BJ (cell line): ENCODE data around the gene LHFPL6. TPM values are rescaled to one million over a fixed set of nuclear protein-coding genes. Genes with fewer than 3 reads are reported as not detected.

Source experiments
- CTCF ChIA-PET: fragments of 350-600 bp; formaldehyde crosslinking; extraction: SDS; loops from one replicate; lab custom pipeline; 2021; ENCODE audit warnings: antibody characterized with exemption, inconsistent platforms; lab: Yijun Ruan, JAX
- POLR2A ChIA-PET: fragments of 300-600 bp; sonication (Branson Sonifier 250); formaldehyde crosslinking; extraction: SDS; loops from one replicate; lab custom pipeline; 2021; ENCODE audit warnings: antibody characterized with exemption; lab: Charles Lee
- DNase-seq: peaks from one replicate; pipeline ENCODE4 v3.0.0-alpha.2; 2011; ENCODE audit warnings: low read depth
- H3K27me3 ChIP-seq: 2 replicates; pipeline ENCODE4 v1.6.0; 2011; ENCODE audit warnings: low read length; ENCODE audit not compliant: control insufficient read depth, insufficient read depth
- H3K36me3 ChIP-seq: 2 replicates; pipeline ENCODE4 v1.5.1; 2011; ENCODE audit warnings: low read length; ENCODE audit not compliant: control insufficient read depth, insufficient read depth
- H3K4me3 ChIP-seq: 2 replicates; pipeline ENCODE4 v1.5.1; 2011; ENCODE audit warnings: low read depth, mild to moderate bottlenecking, control low read depth, low read length
- polyA plus RNA-seq: library from polyadenylated mRNA; depleted of rRNA; stranded (reverse); fragments of >200 nt; gene quantifications from 2 replicates; pipeline ENCODE4 v1.2.3, GENCODE V29; 2011
- TF ChIP-seq, protein P1 (sequence below): IDR thresholded peaks from 2 replicates; pipeline ENCODE4 v1.5.1; 2011; ENCODE audit warnings: low read depth, mild to moderate bottlenecking, control low read depth, inconsistent platforms, low read length, moderate library complexity; ENCODE audit not compliant: insufficient read depth

Gene LHFPL6
- polyA plus RNA-seq, 1 experiment = 69.0 TPM

DNA sequence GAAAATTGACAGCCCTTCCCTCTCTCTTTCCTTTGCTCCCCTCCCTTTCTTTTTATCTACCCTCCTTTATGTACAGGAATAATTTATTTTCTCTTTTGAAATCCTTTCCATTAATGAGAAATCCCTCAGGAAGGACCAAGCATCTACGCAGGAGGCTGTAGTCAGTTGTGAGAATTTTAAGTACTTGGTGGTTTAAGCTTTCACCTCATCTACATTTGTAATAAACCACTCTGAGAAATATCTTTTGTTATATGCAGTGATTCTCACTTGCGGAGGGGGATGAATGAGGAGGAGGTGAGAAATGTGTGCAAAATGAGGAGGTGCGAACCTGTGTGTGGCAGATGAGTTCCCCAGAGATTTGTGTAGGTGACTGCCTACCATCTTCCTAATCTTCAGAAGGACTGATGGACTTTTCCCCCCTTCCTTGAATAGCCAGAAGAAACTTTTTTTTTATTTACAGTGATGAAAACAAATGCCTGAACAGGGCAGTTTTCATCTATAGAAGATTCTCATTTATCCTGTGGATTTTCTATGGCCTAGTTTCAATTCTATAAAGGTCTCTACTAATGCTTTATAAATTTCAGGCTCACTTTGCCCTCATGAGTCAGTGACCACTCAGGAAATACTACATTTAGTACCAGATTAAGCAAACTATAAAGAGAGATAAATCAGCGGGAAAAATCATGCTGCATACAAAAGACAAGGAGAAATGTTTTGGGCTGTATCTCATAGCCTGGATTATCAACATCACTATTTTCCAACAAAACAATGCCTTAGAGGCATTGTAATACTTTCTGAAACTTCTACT lies 118.3 kb downstream of the LHFPL6 start:
- ChIA-PET POLR2A (no interaction called here), CTCF (no interaction called here)
- DNase-seq = peak; percentile 39
- H3K27me3 ChIP-seq = no peaks in the 10 kb centered on the region
- TF ChIP-seq, protein P1, sequence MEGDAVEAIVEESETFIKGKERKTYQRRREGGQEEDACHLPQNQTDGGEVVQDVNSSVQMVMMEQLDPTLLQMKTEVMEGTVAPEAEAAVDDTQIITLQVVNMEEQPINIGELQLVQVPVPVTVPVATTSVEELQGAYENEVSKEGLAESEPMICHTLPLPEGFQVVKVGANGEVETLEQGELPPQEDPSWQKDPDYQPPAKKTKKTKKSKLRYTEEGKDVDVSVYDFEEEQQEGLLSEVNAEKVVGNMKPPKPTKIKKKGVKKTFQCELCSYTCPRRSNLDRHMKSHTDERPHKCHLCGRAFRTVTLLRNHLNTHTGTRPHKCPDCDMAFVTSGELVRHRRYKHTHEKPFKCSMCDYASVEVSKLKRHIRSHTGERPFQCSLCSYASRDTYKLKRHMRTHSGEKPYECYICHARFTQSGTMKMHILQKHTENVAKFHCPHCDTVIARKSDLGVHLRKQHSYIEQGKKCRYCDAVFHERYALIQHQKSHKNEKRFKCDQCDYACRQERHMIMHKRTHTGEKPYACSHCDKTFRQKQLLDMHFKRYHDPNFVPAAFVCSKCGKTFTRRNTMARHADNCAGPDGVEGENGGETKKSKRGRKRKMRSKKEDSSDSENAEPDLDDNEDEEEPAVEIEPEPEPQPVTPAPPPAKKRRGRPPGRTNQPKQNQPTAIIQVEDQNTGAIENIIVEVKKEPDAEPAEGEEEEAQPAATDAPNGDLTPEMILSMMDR = no peak
- H3K36me3 ChIP-seq = no peaks in the 10 kb centered on the region
- H3K4me3 ChIP-seq = no peak overlapping the region

DNA sequence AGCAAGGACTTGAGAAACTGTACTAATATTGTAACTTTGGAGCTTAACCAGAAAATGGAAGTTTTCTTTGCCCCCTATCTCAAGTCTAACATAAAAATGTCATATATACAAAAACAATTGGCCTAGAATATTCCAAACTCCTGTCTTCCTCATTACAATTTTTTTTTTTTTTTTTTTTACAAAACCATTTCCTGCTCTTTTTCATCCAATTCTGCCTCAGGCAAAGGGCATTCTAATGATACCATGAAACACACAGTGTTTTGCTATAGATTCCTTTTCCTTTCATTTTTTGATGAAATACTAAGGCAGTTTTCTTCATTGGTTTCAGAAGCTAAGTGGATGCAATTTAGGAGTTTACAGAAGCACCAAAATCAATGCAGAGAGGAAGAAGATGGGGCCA lies 119.7 kb downstream of the LHFPL6 start:
- TF ChIP-seq, protein P1 = no peak
- DNase-seq = no peak
- ChIA-PET POLR2A (interaction anchor here (0.5 kb wide), 1 partner anchor 15 kb away, joined by 3 read pairs; no protein-coding TSS in a partner anchor), CTCF (interaction anchor here (0.6 to 1.4 kb wide), 5 partner anchors 9 to 130 kb away, joined by 3 to 5 read pairs (median 4); partner anchors contain the start of gene LHFPL6)
- Histone ChIP-seq H3K4me3 (no peak overlapping the region), H3K36me3 (no peaks in the 10 kb centered on the region), H3K27me3 (no peaks in the 10 kb centered on the region)

DNA sequence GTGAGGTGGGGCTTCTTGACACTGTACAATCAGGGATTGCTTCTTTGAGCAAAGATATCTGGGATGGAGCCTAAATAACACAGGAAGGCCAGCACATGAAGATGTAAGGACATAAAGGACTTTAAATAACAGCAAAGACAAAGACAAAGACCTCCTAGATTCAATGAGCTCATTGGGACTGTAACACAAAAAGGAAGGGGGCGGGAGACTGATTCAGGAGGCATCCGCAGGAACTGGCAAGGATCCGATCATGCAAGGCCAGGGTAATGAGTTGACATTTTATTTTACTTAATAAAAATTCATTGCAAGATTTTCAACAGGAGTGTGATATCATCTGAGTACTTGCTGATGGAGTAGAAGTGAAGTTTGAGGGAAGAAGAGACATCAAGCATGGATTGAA lies 121.5 kb downstream of the LHFPL6 start:
- DNase-seq = no peak
- ChIA-PET CTCF (interaction anchor here (1.5 kb wide), 1 partner anchor 13 kb away, joined by 4 read pairs; no protein-coding TSS in a partner anchor), POLR2A (no interaction called here)
- H3K27me3 ChIP-seq = no peaks in the 10 kb centered on the region
- TF ChIP-seq, protein P1 = no peak
- H3K4me3 ChIP-seq = no peak overlapping the region
- H3K36me3 ChIP-seq = no peaks in the 10 kb centered on the region

DNA sequence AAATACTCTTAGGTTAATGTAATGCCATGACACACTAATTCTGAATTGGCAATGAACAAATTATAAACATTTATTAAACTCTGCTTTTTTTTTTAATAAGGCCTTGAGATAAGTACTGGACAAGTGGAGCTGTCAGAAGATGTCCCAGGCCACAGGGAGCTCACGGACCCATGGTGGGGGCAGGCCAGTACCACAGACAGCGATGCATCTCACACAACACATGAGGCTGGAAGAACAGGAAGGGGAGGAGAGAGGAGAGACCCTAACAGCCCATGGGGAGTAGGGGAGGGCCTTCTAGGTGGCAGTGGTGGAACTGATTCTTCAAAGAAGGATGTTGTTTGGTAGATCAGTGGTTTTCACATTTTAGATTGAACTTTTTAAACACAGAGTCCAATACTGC lies 128.4 kb downstream of the LHFPL6 start:
- CTCF ChIA-PET = interaction anchor here (1.3 kb wide), 1 partner anchor 8 kb away, joined by 5 read pairs; no protein-coding TSS in a partner anchor
- TF ChIP-seq, protein P1 = no peak
- POLR2A ChIA-PET = no interaction called here
- Histone ChIP-seq H3K4me3 (no peak overlapping the region), H3K27me3 (no peaks in the 10 kb centered on the region), H3K36me3 (no peaks in the 10 kb centered on the region)
- no peak for DNase-seq

DNA sequence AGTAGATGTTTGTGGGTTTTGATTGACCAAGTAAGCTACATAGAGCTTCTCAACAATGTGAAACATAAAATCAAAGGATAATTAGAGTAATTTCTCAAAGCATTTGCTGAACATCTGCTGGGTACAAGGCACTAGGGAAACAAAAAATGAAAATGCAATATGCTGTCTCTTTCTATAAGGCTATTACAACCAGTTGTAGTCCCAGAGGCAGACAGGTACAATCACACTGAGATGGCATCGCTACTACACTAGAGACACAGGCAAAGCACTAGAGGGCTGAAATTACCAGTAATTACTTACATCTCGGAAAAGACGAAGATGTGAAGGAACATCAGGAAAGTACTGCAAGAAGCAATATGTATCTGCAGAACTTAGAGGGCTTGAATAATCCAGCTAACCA lies 133.3 kb downstream of the LHFPL6 start:
- Histone ChIP-seq H3K36me3 (no peaks in the 10 kb centered on the region), H3K27me3 (no peaks in the 10 kb centered on the region), H3K4me3 (no peak overlapping the region)
- ChIA-PET CTCF (interaction anchor here (1.4 to 1.8 kb wide), 2 partner anchors 55 to 142 kb away, joined by 3 to 5 read pairs; no protein-coding TSS in a partner anchor), POLR2A (interaction anchor here (0.6 kb wide), 1 partner anchor 102 kb away, joined by 3 read pairs; no protein-coding TSS in a partner anchor)
- no peak for DNase-seq
- TF ChIP-seq, protein P1 = no peak
